Upper lobe of left lung (tissue), 4 donors: ENCODE results near the gene ITPR1.

Source experiments
- CTCF ChIP-seq, 6 experiments: fragments of 450-650 bp in 4 of 6; fragments of 200-600 bp in 2 of 6; sonication (generic) in 2 of 6; IDR thresholded peaks; one replicate each; pipeline ENCODE4 v1.5.1; 2016 to 2019; ENCODE audit warnings: antibody characterized with exemption in 6 of 6
- EP300 ChIP-seq, 4 donors: sonication (generic); formaldehyde crosslinking; IDR thresholded peaks; one replicate each; pipeline ENCODE4 v1.5.1; 2017; ENCODE audit warnings: antibody characterized with exemption in 4 of 4, control low read depth in 2 of 4
- POLR2A ChIP-seq, 4 donors: fragments of 450-650 bp; IDR thresholded peaks; one replicate each; pipeline ENCODE4 v1.5.1; 2016 to 2017; ENCODE audit warnings: antibody characterized with exemption in 4 of 4, mild to moderate bottlenecking in 2 of 4
- POLR2AphosphoS5 ChIP-seq, 2 donors: sonication (generic); formaldehyde crosslinking; IDR thresholded peaks; one replicate each; pipeline ENCODE4 v1.5.1; 2017; ENCODE audit warnings: antibody characterized with exemption in 2 of 2

- TF ChIP-seq POLR2A (IDR thresholded peaks at IDR 0.05) (no peak), EP300 (IDR thresholded peaks at IDR 0.05) (no peak), POLR2AphosphoS5 (IDR thresholded peaks at IDR 0.05) (no peak), CTCF (IDR thresholded peaks at IDR 0.05) (no peak)
These were observed 356.0 kb downstream of the ITPR1 start for GRCh38 chr3:4849136-4849535.
